Astrocyte of the cerebellum (primary cell): ENCODE measurements around the gene ZCCHC7.

ENCODE experiments used
- DNase-seq: peaks from one replicate; pipeline ENCODE4 v3.0.0-alpha.2; 2011; ENCODE audit warnings: low read depth
- H3K4me3 ChIP-seq: 2 replicates; pipeline ENCODE4 v1.5.1; 2011; ENCODE audit warnings: mild to moderate bottlenecking, low read depth, low read length, moderate library complexity
- CTCF ChIP-seq: IDR thresholded peaks from 2 replicates; pipeline ENCODE4 v1.5.1; 2012; ENCODE audit warnings: low read length, low read depth, moderate library complexity, mild to moderate bottlenecking; ENCODE audit errors: missing control alignments
- in situ Hi-C: cut with HindIII; loops from 2 replicates; pipeline ENCODE4 v1.10.0; 2017; ENCODE audit warnings: low sequenced_read_pairs

Gene ZCCHC7

DNA sequence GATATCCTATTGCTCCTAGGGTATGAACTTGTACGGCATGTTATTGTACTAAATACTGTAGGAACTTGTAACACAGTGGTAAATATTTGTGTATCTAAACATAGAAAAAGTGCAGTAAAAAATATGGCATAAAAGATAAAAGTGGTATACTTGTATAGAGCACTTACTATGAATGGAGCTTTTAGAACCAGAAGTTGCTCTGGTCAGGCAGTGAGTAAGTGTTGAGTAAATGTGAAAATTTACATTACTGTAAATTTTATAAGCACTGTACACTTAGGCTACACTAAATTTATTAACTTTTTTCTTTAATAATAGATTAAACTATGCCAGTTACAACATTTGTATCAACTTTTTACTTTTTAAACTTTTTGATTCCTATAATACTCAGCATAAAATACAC lies 109.1 kb downstream of the ZCCHC7 start:
- DNase-seq: no peak
- in situ Hi-C loops: no loop called here
- no peak overlapping the region for H3K4me3 ChIP-seq
- TF ChIP-seq CTCF: no peak

DNA sequence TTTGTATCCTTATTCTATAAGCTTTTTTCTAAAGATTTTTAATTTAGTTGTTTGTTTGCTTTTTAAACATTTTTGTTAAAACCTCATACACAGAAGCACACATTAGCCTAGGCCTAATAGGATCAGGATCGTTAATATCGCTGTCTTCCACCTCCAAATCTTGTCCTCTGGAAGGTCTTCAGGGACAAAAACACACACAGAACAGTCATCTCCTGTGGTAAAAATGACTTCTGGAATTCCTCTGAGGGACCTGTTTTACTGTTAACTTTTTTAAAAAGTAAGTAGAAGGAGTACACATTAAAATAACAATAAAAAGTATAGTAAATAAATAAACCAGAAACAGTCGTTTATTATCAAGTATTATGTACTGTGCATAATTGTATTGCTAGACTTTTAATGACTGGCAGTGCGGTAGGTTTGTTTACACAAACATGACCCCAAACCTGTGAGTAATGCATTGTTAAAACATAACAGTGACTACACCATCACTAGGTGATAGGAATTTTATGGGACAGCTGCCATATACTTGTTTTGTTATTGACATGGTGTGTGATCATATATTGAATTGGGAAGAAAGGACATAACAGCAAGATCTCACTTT lies 109.6 kb downstream of the ZCCHC7 start:
- DNase-seq: no peak

GRCh38 chr9:37236822-37237221 lies 116.4 kb downstream of the ZCCHC7 start:
- no peak for TF ChIP-seq CTCF
- no peak for DNase-seq
- no peak overlapping the region for H3K4me3 ChIP-seq
- in situ Hi-C loops: no loop called here

More for the DNA sequence above, 109.6 kb downstream of the ZCCHC7 start:
- in situ Hi-C loops: loop anchor here (5.0 kb wide), 1 partner anchor 38 kb away; no protein-coding TSS in a partner anchor
- no peak for TF ChIP-seq CTCF
- H3K4me3 ChIP-seq: no peak overlapping the region

DNA sequence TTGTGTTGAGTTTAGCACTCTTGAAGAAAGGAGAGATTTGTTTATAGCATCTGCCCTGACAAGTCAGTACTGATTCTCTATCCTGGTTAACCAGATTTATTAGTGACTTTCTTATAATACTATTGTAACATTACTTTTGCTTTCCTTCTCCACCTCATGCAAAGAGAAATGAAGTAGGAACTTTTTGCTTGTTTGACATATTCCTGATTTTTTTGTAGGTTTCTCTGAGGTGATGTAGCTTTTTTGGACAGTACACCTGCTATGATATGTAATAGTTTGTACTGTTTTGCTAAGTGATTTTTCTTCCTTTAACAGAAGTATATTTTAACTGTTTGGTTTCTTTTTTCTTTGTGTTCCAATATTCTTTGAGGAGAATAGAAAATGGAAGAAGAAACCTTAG lies 117.7 kb downstream of the ZCCHC7 start:
- H3K4me3 ChIP-seq: no peak overlapping the region
- no peak for TF ChIP-seq CTCF
- no peak for DNase-seq
- in situ Hi-C loops: no loop called here

- TF ChIP-seq CTCF: no peak
- no peak overlapping the region for H3K4me3 ChIP-seq
- in situ Hi-C loops: no loop called here
- no peak for DNase-seq
These were observed 119.0 kb downstream of the ZCCHC7 start for GRCh38 chr9:37239224-37239859.

DNA sequence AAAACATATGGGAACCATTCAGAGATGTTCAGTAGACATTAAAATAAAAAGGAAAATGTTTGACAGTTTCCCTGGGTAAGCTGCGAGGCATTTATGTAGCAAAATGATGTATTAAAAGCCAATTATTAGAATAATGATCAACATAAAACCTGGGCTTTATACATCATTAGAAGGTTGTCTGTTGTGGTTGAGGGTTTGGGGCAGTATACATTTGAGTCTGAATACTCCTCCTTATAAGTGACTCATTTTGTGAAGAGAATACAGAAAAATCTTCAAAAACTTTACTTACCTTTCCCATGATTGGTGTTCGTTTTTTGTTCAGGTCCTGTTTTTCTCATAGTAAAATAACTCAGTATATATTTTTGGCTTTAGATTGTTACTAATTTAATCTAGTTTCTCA lies 119.5 kb downstream of the ZCCHC7 start:
- in situ Hi-C loops: no loop called here
- H3K4me3 ChIP-seq: no peak overlapping the region
- no peak for TF ChIP-seq CTCF
- DNase-seq: no peak

- TF ChIP-seq CTCF: no peak
- H3K4me3 ChIP-seq: no peak overlapping the region
- in situ Hi-C loops: no loop called here
- DNase-seq: no peak
These were observed 121.0 kb downstream of the ZCCHC7 start for GRCh38 chr9:37241340-37241739.
